HepG2 (cell line): Measurements from ENCODE around the gene COMMD9. TPM values are rescaled to one million over a fixed set of nuclear protein-coding genes. Genes with fewer than 3 reads are reported as not detected.
A peak's percentile ranks its signal among the peaks of the same experiment; 100 is the strongest.

Experiments
- ATAC-seq: fragments of 200-7000 bp; cut with Tn5 transposase; 3 replicates; pipeline ENCODE4 v1.9.1; 2020; ENCODE audit warnings: mild to moderate bottlenecking, moderate library complexity
- BruUV-seq: library from RNA; stranded (reverse); fragments of 400-500 nt; replicated peaks from 2 replicates; lab custom pipeline; 2021; lab: Mats Ljungman, UMichigan
- CTCF ChIA-PET: fragments of 300-600 bp; formaldehyde crosslinking; extraction: SDS; loops from one replicate; lab custom pipeline; 2021; ENCODE audit warnings: low total read pairs, inconsistent platforms, low intra/inter-chr PET ratio; lab: Yijun Ruan, JAX
- POLR2A ChIA-PET: fragments of 350-600 bp; sonication (Branson Sonifier 250); formaldehyde crosslinking; loops from one replicate; lab custom pipeline; 2020; ENCODE audit warnings: antibody characterized with exemption, inconsistent platforms; lab: Yijun Ruan, JAX
- DNase-seq: peaks from one replicate; pipeline ENCODE4 v3.0.0-alpha.2; 2015; ENCODE audit warnings: low spot score
- FAIRE-seq: peaks from 3 replicates; lab custom pipeline; 2011; peaks lifted over from hg19 to GRCh38; lab: Jason Lieb, UNC
- H2AFZ ChIP-seq: one replicate; pipeline ENCODE4 v1.6.1; 2011; ENCODE audit warnings: low read length, inconsistent platforms
- H3K27ac ChIP-seq: fragments of 300-600 bp; 3 replicates; pipeline ENCODE4 v1.8.0; 2011; ENCODE audit warnings: mixed run types, mild to moderate bottlenecking, mixed read lengths, low read length, inconsistent platforms; ENCODE audit not compliant: insufficient read depth; ENCODE audit errors: extremely low read length
- H3K27me3 ChIP-seq, 2 experiments: fragments of 200-600 bp in 1 of 2; 2 replicates in 1 of 2; 3 replicates in 1 of 2; pipeline versions ENCODE4 v1.6.0 to v1.8.0; 2011; ENCODE audit warnings: low read length in 2 of 2, mild to moderate bottlenecking in 2 of 2, moderate library complexity in 2 of 2, inconsistent platforms in 1 of 2; ENCODE audit not compliant: insufficient read depth in 2 of 2, control insufficient read depth in 1 of 2
- H3K36me3 ChIP-seq, 2 experiments: fragments of 200-600 bp in 1 of 2; replicated peaks in 1 of 2; 2 replicates in 1 of 2; 3 replicates in 1 of 2; pipeline versions ENCODE4 v1.5.1 to v1.8.0; 2011; ENCODE audit warnings: low read length in 2 of 2, inconsistent platforms in 1 of 2; ENCODE audit not compliant: insufficient read depth in 2 of 2, control insufficient read depth in 1 of 2
- H3K4me1 ChIP-seq: 2 replicates; pipeline ENCODE4 v1.5.1; 2012; ENCODE audit warnings: low read length, inconsistent platforms; ENCODE audit not compliant: insufficient read depth
- H3K4me2 ChIP-seq: 2 replicates; pipeline ENCODE4 v1.6.0; 2011; ENCODE audit warnings: low read depth, low read length, inconsistent platforms
- H3K4me3 ChIP-seq, 3 experiments: fragments of 200-600 bp in 1 of 3; sonication (generic), shearing (Covaris generic) in 1 of 3; replicated peaks in 1 of 3; 2 replicates each; pipeline ENCODE4 v1.5.1; 2011 to 2016; ENCODE audit warnings: low read length in 3 of 3, inconsistent platforms in 2 of 3, low read depth in 2 of 3, mild to moderate bottlenecking in 2 of 3, control low read depth in 1 of 3, mixed read lengths in 1 of 3; ENCODE audit not compliant: insufficient read depth in 1 of 3
- H3K79me2 ChIP-seq: one replicate; pipeline ENCODE4 v1.6.1; 2011; ENCODE audit warnings: low read length, inconsistent platforms; ENCODE audit not compliant: insufficient read depth
- H3K9ac ChIP-seq: 2 replicates; pipeline ENCODE4 v1.6.0; 2011; ENCODE audit warnings: mild to moderate bottlenecking, low read depth, low read length, inconsistent platforms; ENCODE audit not compliant: insufficient read depth
- H3K9me3 ChIP-seq: 2 replicates; pipeline ENCODE4 v1.5.1; 2012; ENCODE audit warnings: mild to moderate bottlenecking, low read length
- H4K20me1 ChIP-seq: 2 replicates; pipeline ENCODE4 v1.6.0; 2011; ENCODE audit warnings: inconsistent platforms, mild to moderate bottlenecking, low read length, moderate library complexity; ENCODE audit not compliant: insufficient read depth
- HDAC1 ChIP-seq: sonication (generic); formaldehyde crosslinking; IDR thresholded peaks from 2 replicates; pipeline ENCODE4 v1.5.1; 2020; ENCODE audit warnings: mild to moderate bottlenecking, missing genetic modification reagents
- HNRNPUL1 ChIP-seq: fragments of 200-400 bp; formaldehyde crosslinking; IDR thresholded peaks from 2 replicates; pipeline ENCODE4 v1.6.1; 2017; ENCODE audit warnings: low read depth, mild to moderate bottlenecking, low read length, moderate library complexity
- MIER3 ChIP-seq: IDR thresholded peaks from 2 replicates; pipeline ENCODE4 v1.6.1; 2016; ENCODE audit warnings: missing compliant biosample characterization, borderline replicate concordance
- SAP130 ChIP-seq: IDR thresholded peaks from 2 replicates; pipeline ENCODE4 v1.6.1; 2016; ENCODE audit warnings: low read depth
- TRIM22 ChIP-seq: fragments of 450-650 bp; IDR thresholded peaks from 2 replicates; pipeline ENCODE4 v1.6.1; 2017
- USF2 ChIP-seq, 2 experiments: sonication (generic) in 1 of 2; formaldehyde crosslinking in 1 of 2; IDR thresholded peaks; 2 replicates each; pipeline versions ENCODE4 v1.5.1 to v1.6.1; 2011 to 2020; ENCODE audit warnings: borderline replicate concordance in 1 of 2, low read depth in 1 of 2, low read length in 1 of 2, mild to moderate bottlenecking in 1 of 2, missing genetic modification reagents in 1 of 2, moderate library complexity in 1 of 2
- ZFX ChIP-seq: sonication (generic); formaldehyde crosslinking; IDR thresholded peaks from 2 replicates; pipeline ENCODE4 v1.4.0; 2020; ENCODE audit warnings: mild to moderate bottlenecking, low read depth, missing genetic modification reagents, moderate library complexity
- ZNF740 ChIP-seq: sonication (generic); formaldehyde crosslinking; IDR thresholded peaks from 2 replicates; pipeline ENCODE4 v1.4.0; 2020; ENCODE audit warnings: missing genetic modification reagents
- ZNF878 ChIP-seq: sonication (generic); formaldehyde crosslinking; IDR thresholded peaks from 2 replicates; pipeline ENCODE4 v1.8.1; 2023; ENCODE audit warnings: mild to moderate bottlenecking, missing genetic modification reagents, moderate library complexity
- WGBS: methylation state at CpG from one replicate; pipeline ENCODE4 v1.1.6; 2017; ENCODE audit warnings: low lambda C conversion rate; 5-methylcytosine and 5-hydroxymethylcytosine counted together
- in situ Hi-C: cut with HindIII; loops from 2 replicates; pipeline ENCODE4 v1.10.0; 2017; ENCODE audit warnings: low pct_unique_long_range_greater_than_20kb; ENCODE audit not compliant: extremely low pct_ligation_motif_present
- intact Hi-C: fragments of 100-400 bp; cut with micrococcal nuclease; formaldehyde crosslinking; loops from one replicate; pipeline ENCODE4 v1.10.0; 2022; ENCODE audit not compliant: unreplicated experiment
- polyA plus RNA-seq, 8 experiments: library from polyadenylated mRNA; depleted of rRNA in 3 of 8; stranded (reverse) in 7 of 8; unstranded in 1 of 8; fragments of >200 nt; fragmentation: Illumina TruSeq in 4 of 8; extraction: Trizol in 4 of 8; gene quantifications; 2 replicates each; pipeline versions ENCODE4 v1.2.1 to v1.2.3, GENCODE V29; 2011 to 2016; ENCODE audit warnings: low read depth in 4 of 8, missing spikeins in 1 of 8, mixed read lengths in 1 of 8; ENCODE audit not compliant: insufficient read depth in 1 of 8
- total RNA-seq, 5 experiments: library from RNA; depleted of rRNA; stranded (reverse); fragments of >200 nt; fragmentation: Illumina TruSeq; extraction: Trizol; gene quantifications; 2 replicates each; pipeline ENCODE4 v1.2.3, GENCODE V29; 2016; ENCODE audit warnings: low read depth in 1 of 5

The COMMD9 gene
- total and polyA plus RNA-seq, 2 of the 13 experiments (the other 11 are each of a cell fraction or from before 2014, with no cell fraction given) = 47.3 to 76.7 TPM

GRCh38 chr11:36273110-36273509 lies 16.1 kb downstream of the COMMD9 start:
- ChIA-PET CTCF (no interaction called here), POLR2A (no interaction called here)
- H3K4me1 ChIP-seq = no peaks in the 10 kb centered on the region
- WGBS = 95% methylated on average over 3 of the region's 3 CpGs
- no peaks in the 10 kb centered on the region for H3K9me3 ChIP-seq
- H3K4me3 ChIP-seq = no peak overlapping the region
- H3K36me3 ChIP-seq = peaks cover 8 to 25% of the 10 kb centered on the region in 2 experiments; a peak in 4 of 5 replicates
- no peaks in the 10 kb centered on the region for H3K79me2 ChIP-seq
- ATAC-seq = no peak
- H2AFZ ChIP-seq = no peak overlapping the region
- BruUV-seq = no TSS peak
- H3K9ac ChIP-seq = no peak overlapping the region
- H3K4me2 ChIP-seq = no peak overlapping the region
- intact Hi-C loops (no loop called here), in situ Hi-C loops (loop anchor here (25.0 kb wide), 1 partner anchor 786 kb away; no protein-coding TSS in a partner anchor)
- no peaks in the 10 kb centered on the region for H3K27me3 ChIP-seq
- TF ChIP-seq MIER3 (CRISPR knock-in tag) (no peak), SAP130 (CRISPR knock-in tag) (no peak)
- FAIRE-seq = no peak
- H3K27ac ChIP-seq = no peak overlapping the region
- DNase-seq = no peak
- no peaks in the 10 kb centered on the region for H4K20me1 ChIP-seq

GRCh38 chr11:36271794-36272407 lies 17.3 kb downstream of the COMMD9 start:
- no peak overlapping the region for H3K4me3 ChIP-seq
- H3K27me3 ChIP-seq = no peaks in the 10 kb centered on the region
- H2AFZ ChIP-seq = no peak overlapping the region
- no TSS peak for BruUV-seq
- H3K79me2 ChIP-seq = no peaks in the 10 kb centered on the region
- no peaks in the 10 kb centered on the region for H4K20me1 ChIP-seq
- no peak overlapping the region for H3K9ac ChIP-seq
- intact Hi-C loops (no loop called here), in situ Hi-C loops (loop anchor here (25.0 kb wide), 1 partner anchor 785 kb away; no protein-coding TSS in a partner anchor)
- peak; percentile 35; the same call in 1 of the 3 replicates for ATAC-seq
- H3K9me3 ChIP-seq = no peaks in the 10 kb centered on the region
- peaks cover 6 to 25% of the 10 kb centered on the region in 2 experiments; a peak in 4 of 5 replicates for H3K36me3 ChIP-seq
- no peak for TF ChIP-seq ZNF740
- no peak for TF ChIP-seq TRIM22
- no peak for TF ChIP-seq USF2 (IDR thresholded peaks at IDR 0.05; ENCODE audit: low read depth, low read length)
- no peak for TF ChIP-seq USF2 (CRISPR knock-in tag; IDR thresholded peaks at IDR 0.05; ENCODE audit: borderline replicate concordance)
- no peak for TF ChIP-seq HNRNPUL1
- TF ChIP-seq ZFX (CRISPR knock-in tag) = no peak
- no peak for TF ChIP-seq ZNF878
- TF ChIP-seq HDAC1 (CRISPR knock-in tag) = no peak
- 97% methylated on average over 5 of the region's 5 CpGs for whole genome bisulfite sequencing
- no peak for FAIRE-seq
- ChIA-PET POLR2A (no interaction called here), CTCF (no interaction called here)
- H3K4me2 ChIP-seq = no peak overlapping the region
- no peak overlapping the region for H3K27ac ChIP-seq
- H3K4me1 ChIP-seq = no peaks in the 10 kb centered on the region
- DNase-seq = no peak
